Measurements from ENCODE around the gene REST.

The REST gene

GRCh38 chr4:56971383-56971782, 63.7 kb downstream of the REST start:
- TF ChIP-seq, protein P1, sequence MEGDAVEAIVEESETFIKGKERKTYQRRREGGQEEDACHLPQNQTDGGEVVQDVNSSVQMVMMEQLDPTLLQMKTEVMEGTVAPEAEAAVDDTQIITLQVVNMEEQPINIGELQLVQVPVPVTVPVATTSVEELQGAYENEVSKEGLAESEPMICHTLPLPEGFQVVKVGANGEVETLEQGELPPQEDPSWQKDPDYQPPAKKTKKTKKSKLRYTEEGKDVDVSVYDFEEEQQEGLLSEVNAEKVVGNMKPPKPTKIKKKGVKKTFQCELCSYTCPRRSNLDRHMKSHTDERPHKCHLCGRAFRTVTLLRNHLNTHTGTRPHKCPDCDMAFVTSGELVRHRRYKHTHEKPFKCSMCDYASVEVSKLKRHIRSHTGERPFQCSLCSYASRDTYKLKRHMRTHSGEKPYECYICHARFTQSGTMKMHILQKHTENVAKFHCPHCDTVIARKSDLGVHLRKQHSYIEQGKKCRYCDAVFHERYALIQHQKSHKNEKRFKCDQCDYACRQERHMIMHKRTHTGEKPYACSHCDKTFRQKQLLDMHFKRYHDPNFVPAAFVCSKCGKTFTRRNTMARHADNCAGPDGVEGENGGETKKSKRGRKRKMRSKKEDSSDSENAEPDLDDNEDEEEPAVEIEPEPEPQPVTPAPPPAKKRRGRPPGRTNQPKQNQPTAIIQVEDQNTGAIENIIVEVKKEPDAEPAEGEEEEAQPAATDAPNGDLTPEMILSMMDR (IDR thresholded peaks at IDR 0.05; ENCODE audit: unreplicated experiment in 3 of 3) = no peak
- peaks cover 12% of the 10 kb centered on the region for H3K4me1 Mint-ChIP-seq
- no peak overlapping the region for H3K27ac Mint-ChIP-seq
- H3K9me3 Mint-ChIP-seq = peaks cover 9% of the 10 kb centered on the region
- H3K36me3 Mint-ChIP-seq (ENCODE audit: low read depth) = peaks cover 54% of the 10 kb centered on the region
- H3K27me3 Mint-ChIP-seq (ENCODE audit: low read depth) = no peaks in the 10 kb centered on the region
- H3K4me3 Mint-ChIP-seq = no peak overlapping the region

DNA sequence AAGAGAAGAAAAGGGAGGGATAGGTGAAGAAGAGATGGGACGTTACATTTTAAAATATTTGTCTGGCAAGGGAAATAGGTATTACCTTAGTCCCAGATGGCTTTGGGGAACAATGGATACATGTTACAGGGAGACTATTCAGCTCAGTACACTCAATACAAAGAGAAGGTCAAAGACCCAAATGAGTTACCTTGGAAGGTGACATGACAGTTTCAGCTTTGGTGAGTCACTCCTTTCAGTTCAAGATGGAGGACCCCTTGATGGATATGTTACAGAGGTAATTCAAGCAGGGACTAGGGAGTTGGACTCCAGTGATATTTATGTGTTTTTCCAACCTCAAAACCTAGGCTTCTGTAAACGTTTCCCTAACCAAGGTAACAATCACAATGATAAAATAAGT, 64.7 kb downstream of the REST start:
- TF ChIP-seq, protein P1 (IDR thresholded peaks at IDR 0.05; ENCODE audit: unreplicated experiment in 3 of 3) = no peak
- no peaks in the 10 kb centered on the region for H3K27me3 Mint-ChIP-seq (ENCODE audit: low read depth)
- peak overlapping the region in 1 of 3 experiments; percentile 24 for H3K4me3 Mint-ChIP-seq
- peaks cover 48% of the 10 kb centered on the region for H3K36me3 Mint-ChIP-seq (ENCODE audit: low read depth)
- peaks cover 9% of the 10 kb centered on the region for H3K9me3 Mint-ChIP-seq
- no peak overlapping the region for H3K27ac Mint-ChIP-seq
- peaks cover 15% of the 10 kb centered on the region for H3K4me1 Mint-ChIP-seq

GRCh38 chr4:56972809-56973208, 65.1 kb downstream of the REST start:
- Mint-ChIP-seq H3K4me3 (no peak overlapping the region), H3K4me1 (peaks cover 19% of the 10 kb centered on the region), H3K36me3 (ENCODE audit: low read depth) (peaks cover 45% of the 10 kb centered on the region), H3K27me3 (ENCODE audit: low read depth) (no peaks in the 10 kb centered on the region), H3K9me3 (peaks cover 9% of the 10 kb centered on the region), H3K27ac (no peak overlapping the region)
- TF ChIP-seq, protein P1 (IDR thresholded peaks at IDR 0.05; ENCODE audit: unreplicated experiment in 3 of 3) = no peak

- Mint-ChIP-seq H3K9me3 (peaks cover 9% of the 10 kb centered on the region), H3K36me3 (ENCODE audit: low read depth) (peaks cover 45% of the 10 kb centered on the region), H3K27ac (no peak overlapping the region), H3K27me3 (ENCODE audit: low read depth) (no peaks in the 10 kb centered on the region), H3K4me1 (peaks cover 19% of the 10 kb centered on the region), H3K4me3 (peak overlapping the region in 1 of 3 experiments; percentile 60)
- TF ChIP-seq, protein P1 (IDR thresholded peaks at IDR 0.05; ENCODE audit: unreplicated experiment in 3 of 3) = no peak
Measured at GRCh38 chr4:56973336-56973735, 65.6 kb downstream of the REST start.

- TF ChIP-seq, protein P1 (IDR thresholded peaks at IDR 0.05; ENCODE audit: unreplicated experiment in 3 of 3) = no peak
- Mint-ChIP-seq H3K4me1 (peaks cover 32% of the 10 kb centered on the region), H3K27ac (peak overlapping the region; percentile 37 to 77 (median 54)), H3K4me3 (peak overlapping the region; percentile 90 to 100 (median 100)), H3K27me3 (ENCODE audit: low read depth) (no peaks in the 10 kb centered on the region), H3K36me3 (ENCODE audit: low read depth) (peaks cover 29% of the 10 kb centered on the region), H3K9me3 (peaks cover 9% of the 10 kb centered on the region)
Measured at GRCh38 chr4:56976283-56976836, 68.7 kb downstream of the REST start.

DNA sequence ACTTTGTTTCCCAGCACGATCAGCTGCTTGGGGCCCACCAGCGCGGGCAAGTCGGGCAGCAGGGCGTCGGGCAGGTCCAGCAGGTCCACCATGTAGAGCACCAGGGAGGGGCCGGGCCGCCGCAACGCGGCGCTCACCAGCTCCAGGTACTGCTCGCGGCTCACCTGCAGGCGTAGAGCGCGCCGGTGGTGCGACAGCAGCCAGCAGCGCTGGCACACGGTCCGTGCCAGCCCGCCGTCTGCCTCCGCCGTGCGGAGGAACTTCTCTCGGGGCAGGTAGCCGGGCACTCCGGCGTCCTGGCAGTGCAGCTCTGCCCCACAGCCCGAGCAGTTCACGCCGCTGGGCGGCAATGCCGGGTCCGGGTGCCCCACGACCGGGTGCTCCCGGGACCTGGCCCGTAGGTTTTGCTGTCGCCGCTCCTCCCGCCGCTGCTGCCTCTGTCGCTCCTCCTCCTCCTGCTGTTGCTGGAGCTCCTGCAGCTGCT, 69.2 kb downstream of the REST start:
- TF ChIP-seq, protein P1 (IDR thresholded peaks at IDR 0.05; ENCODE audit: unreplicated experiment in 3 of 3) = peak in 1 of 3 experiments; percentile 22
- peak overlapping the region; percentile 100 for H3K4me3 Mint-ChIP-seq
- H3K4me1 Mint-ChIP-seq = peaks cover 37% of the 10 kb centered on the region
- no peaks in the 10 kb centered on the region for H3K27me3 Mint-ChIP-seq (ENCODE audit: low read depth)
- H3K9me3 Mint-ChIP-seq = peaks cover 9% of the 10 kb centered on the region
- peak overlapping the region; percentile 94 to 99 (median 99) for H3K27ac Mint-ChIP-seq
- peaks cover 24% of the 10 kb centered on the region for H3K36me3 Mint-ChIP-seq (ENCODE audit: low read depth)

Data from nephron (organoid).